Ovary (tissue), 9 donors: ENCODE data around the gene DYNC1H1. TPM values are rescaled to one million over a fixed set of nuclear protein-coding genes. Genes with fewer than 3 reads are reported as not detected.

ENCODE experiments used
- DNase-seq, 5 donors: peaks; one replicate each; pipeline ENCODE4 v3.0.0-alpha.2; 2019 to 2020
- H3K27ac ChIP-seq, 2 donors: fragments of 200-600 bp; one replicate each; pipeline versions ENCODE4 v1.5.1 to v1.8.0; 2019 to 2022
- H3K27me3 ChIP-seq: fragments of 200-600 bp; one replicate; pipeline ENCODE4 v1.8.0; 2022
- H3K36me3 ChIP-seq: fragments of 200-600 bp; sonication (generic); one replicate; pipeline ENCODE4 v1.5.1; 2019
- H3K4me1 ChIP-seq: one replicate; pipeline ENCODE4 v1.8.1; 2013; ENCODE audit warnings: mild to moderate bottlenecking, moderate library complexity; ENCODE audit not compliant: insufficient read depth
- H3K4me3 ChIP-seq: fragments of 200-600 bp; sonication (generic); one replicate; pipeline ENCODE4 v1.5.1; 2017
- H3K9me3 ChIP-seq, 2 donors: fragments of 200-600 bp in 1 of 2; sonication (generic) in 1 of 2; one replicate each; pipeline versions ENCODE4 v1.5.1 to v1.8.1; 2013 to 2019; ENCODE audit warnings: mild to moderate bottlenecking in 1 of 2, moderate library complexity in 1 of 2
- CTCF ChIP-seq, 3 donors: fragments of 450-650 bp in 2 of 3; fragments of 200-600 bp in 1 of 3; IDR thresholded peaks; one replicate each; pipeline versions ENCODE4 v1.5.1 to v1.8.0; 2016 to 2022; ENCODE audit warnings: antibody characterized with exemption in 3 of 3, mild to moderate bottlenecking in 1 of 3
- EP300 ChIP-seq: sonication (generic); formaldehyde crosslinking; IDR thresholded peaks from one replicate; pipeline ENCODE4 v1.6.1; 2017; ENCODE audit warnings: antibody characterized with exemption
- POLR2A ChIP-seq: fragments of 450-650 bp; IDR thresholded peaks from one replicate; pipeline ENCODE4 v1.6.1; 2017; ENCODE audit warnings: antibody characterized with exemption, mild to moderate bottlenecking, moderate library complexity
- WGBS, 3 donors: extraction: QIAGEN DNeasy Blood & Tissue Kit in 1 of 3; methylation state at CpG; one replicate each; pipeline versions ENCODE4 v1.1.5 to v1.1.7; 2013 to 2017; 5-methylcytosine and 5-hydroxymethylcytosine counted together
- intact Hi-C, 4 donors: fragments of 100-400 bp; cut with DNase I; formaldehyde crosslinking; loops; one replicate each; pipeline versions ENCODE4 v1.11.0 to v1.15.1; 2022 to 2023
- polyA plus RNA-seq, 2 donors: library from polyadenylated mRNA; stranded (reverse); fragments of 200-250 nt in 1 of 2; fragments of 350-450 nt in 1 of 2; fragmentation: Illumina TruSeq in 1 of 2; extraction: RNeasy Lipid Tissue Mini Kit (QIAGEN cat#74804) in 1 of 2; gene quantifications; one replicate each; pipeline ENCODE4 v1.2.3, GENCODE V29; 2013 to 2014
- total RNA-seq, 7 donors: library from RNA; depleted of rRNA in 2 of 7; stranded (reverse); fragments of >200 nt in 2 of 7; fragmentation: NEBNext Ultra II Directional in 3 of 7; extraction: Animal tissue kit (Norgen Biotek cat#: 25700) in 3 of 7; gene quantifications; one replicate each; pipeline versions ENCODE4 v1.1.0 to v1.2.4, GENCODE V29; 2016 to 2023
- donor health status: DM: no; HTN: no; CAD: no; lungs with moderate emphysema.
- donor health status: DM: no; HTN: no; CAD: no.
- donor health status: Bipolar disorder and iron deficiency.
- donor health status: DM: yes; HTN: yes; CAD: no.
- donor health status: DM: no; HTN: no; CAD: no.
- donor health status: DM: yes; HTN: yes; CAD: no.

The DYNC1H1 gene
- total and polyA plus RNA-seq, 9 donors: 130 to 373 (median 246) TPM

- DNase-seq: no peak
- H3K4me3 ChIP-seq: no peak overlapping the region
- no peak overlapping the region for H3K27ac ChIP-seq
- no peaks in the 10 kb centered on the region for H3K27me3 ChIP-seq
- 7 to 21% (median 14%) methylated on average over 5 of the region's 5 CpGs for WGBS, 3 donors
- TF ChIP-seq EP300 (no peak), CTCF (IDR thresholded peaks at IDR 0.05) (no peak), POLR2A (no peak)
- H3K4me1 ChIP-seq: peaks cover 4% of the 10 kb centered on the region
- intact Hi-C loops: no loop called here
- no peaks in the 10 kb centered on the region for H3K36me3 ChIP-seq
- no peaks in the 10 kb centered on the region for H3K9me3 ChIP-seq
Observed at GRCh38 chr14:101945171-101945570, 19.2 kb upstream of the DYNC1H1 start.

- Histone ChIP-seq H3K27me3 (no peaks in the 10 kb centered on the region), H3K27ac (peak overlapping the region; percentile 77 to 94), H3K4me3 (peak overlapping the region; percentile 46), H3K4me1 (peaks cover 4% of the 10 kb centered on the region), H3K36me3 (no peaks in the 10 kb centered on the region), H3K9me3 (no peaks in the 10 kb centered on the region)
- 7 to 17% (median 7%) methylated on average over 8 of the region's 8 CpGs for WGBS, 3 donors
- intact Hi-C loops: no loop called here
- no peak for DNase-seq
- TF ChIP-seq CTCF (IDR thresholded peaks at IDR 0.05) (no peak), POLR2A (no peak), EP300 (no peak)
Observed at GRCh38 chr14:101947577-101947903, 16.8 kb upstream of the DYNC1H1 start.

- Histone ChIP-seq H3K36me3 (no peaks in the 10 kb centered on the region), H3K9me3 (no peaks in the 10 kb centered on the region), H3K27ac (peak overlapping the region; percentile 94 to 98), H3K27me3 (no peaks in the 10 kb centered on the region), H3K4me1 (peaks cover 4% of the 10 kb centered on the region), H3K4me3 (peak overlapping the region; percentile 92)
- TF ChIP-seq POLR2A (peak; percentile 94), EP300 (peak; percentile 96), CTCF (IDR thresholded peaks at IDR 0.05) (no peak)
- WGBS, 3 donors: 0 to 1% (median 0%) methylated on average over 51 to 53 of the region's 53 CpGs
- intact Hi-C loops: loop anchor here in 1 of 4 donors (2.0 kb wide), 1 partner anchor 187 kb away; the partner anchor contains the start of gene PPP2R5C
- peak; percentile 100 for DNase-seq
Observed at GRCh38 chr14:101947904-101948665, 16.3 kb upstream of the DYNC1H1 start.

- Histone ChIP-seq H3K27ac (peak overlapping the region; percentile 85 to 98), H3K27me3 (no peaks in the 10 kb centered on the region), H3K4me1 (peaks cover 4% of the 10 kb centered on the region), H3K4me3 (peak overlapping the region; percentile 92), H3K9me3 (no peaks in the 10 kb centered on the region), H3K36me3 (no peaks in the 10 kb centered on the region)
- 3 to 19% (median 4%) methylated on average over 10 to 29 of the region's 29 CpGs for whole genome bisulfite sequencing, 3 donors
- intact Hi-C loops: loop anchor here in 1 of 4 donors (2.0 kb wide), 1 partner anchor 188 kb away; the partner anchor contains the start of gene PPP2R5C
- TF ChIP-seq CTCF (IDR thresholded peaks at IDR 0.05) (no peak), EP300 (no peak), POLR2A (no peak)
- no peak for DNase-seq
Observed at GRCh38 chr14:101948666-101949216, 15.6 kb upstream of the DYNC1H1 start.
